GM19455 (cell line): Measurements from ENCODE around the gene G6PC3.
"Not testable (repeated sequence)": the region's sequence is repeated elsewhere in the genome, so short reads cannot be mapped to it uniquely, and the experiment has no call there.

ENCODE experiments used
- ATAC-seq: cut with Tn5 transposase; IDR thresholded peaks from one replicate; pipeline ENCODE4 v1.9.1; 2021; ENCODE audit not compliant: unreplicated experiment

The G6PC3 gene

GRCh38 chr17:44070455-44071197, at the start of gene G6PC3:
G6PC3 (plus strand) TSS chr17:44070735; CDS start chr17:44070966, 231 bp downstream.
- ATAC-seq = peak; percentile 60

GRCh38 chr17:44021227-44021626, 49.3 kb upstream of the G6PC3 start:
- not testable (repeated sequence) for ATAC-seq

GRCh38 chr17:44022246-44022645, 48.3 kb upstream of the G6PC3 start:
- ATAC-seq = no peak

GRCh38 chr17:44023545-44024270, 46.8 kb upstream of the G6PC3 start:
- ATAC-seq = no peak

GRCh38 chr17:44024271-44024663, 46.3 kb upstream of the G6PC3 start:
- no peak for ATAC-seq

- no peak for ATAC-seq
Observed at GRCh38 chr17:44024853-44025252, 45.7 kb upstream of the G6PC3 start.

- ATAC-seq = no peak
Observed at GRCh38 chr17:44029736-44030135, 40.8 kb upstream of the G6PC3 start.

- no peak for ATAC-seq
Observed at GRCh38 chr17:44030482-44030881, 40.1 kb upstream of the G6PC3 start.

GRCh38 chr17:44033861-44034408, 36.6 kb upstream of the G6PC3 start:
- no peak for ATAC-seq

GRCh38 chr17:44034688-44035087, 35.8 kb upstream of the G6PC3 start:
- not testable (repeated sequence) for ATAC-seq

GRCh38 chr17:44037471-44037870, 33.1 kb upstream of the G6PC3 start:
- ATAC-seq = no peak

GRCh38 chr17:44038604-44039011, 31.9 kb upstream of the G6PC3 start:
- no peak for ATAC-seq

- no peak for ATAC-seq
Observed at GRCh38 chr17:44039829-44040635, 30.5 kb upstream of the G6PC3 start.

- ATAC-seq = no peak
Observed at GRCh38 chr17:44043272-44043696, 27.3 kb upstream of the G6PC3 start.

- no peak for ATAC-seq
Observed at GRCh38 chr17:44044071-44044470, 26.5 kb upstream of the G6PC3 start.

GRCh38 chr17:44045486-44045885, 25.0 kb upstream of the G6PC3 start:
- no peak for ATAC-seq

- not testable (repeated sequence) for ATAC-seq
Observed at GRCh38 chr17:44046893-44047292, 23.6 kb upstream of the G6PC3 start.

- ATAC-seq = no peak
Observed at GRCh38 chr17:44049294-44050060, 21.1 kb upstream of the G6PC3 start.

GRCh38 chr17:44053125-44053872, 17.2 kb upstream of the G6PC3 start:
- no peak for ATAC-seq
